ENCODE results near the gene OGA.
"Not testable (repeated sequence)": the region's sequence is repeated elsewhere in the genome, so short reads cannot be mapped to it uniquely, and the experiment has no call there.

OGA gene

GRCh38 chr10:101797403-101798059, 20.7 kb downstream of the OGA start:
- no peak for DNase-seq

GRCh38 chr10:101793526-101793925, 24.7 kb downstream of the OGA start:
- DNase-seq, result no peak

GRCh38 chr10:101789686-101790085, 28.6 kb downstream of the OGA start:
- no peak for DNase-seq

GRCh38 chr10:101789231-101789630, 29.0 kb downstream of the OGA start:
- not testable (repeated sequence) for DNase-seq

- no peak for DNase-seq
Observed at GRCh38 chr10:101785801-101786200, 32.4 kb downstream of the OGA start.

GRCh38 chr10:101784558-101784957, 33.7 kb downstream of the OGA start:
- DNase-seq, result no peak

- DNase-seq, result no peak
Observed at GRCh38 chr10:101783736-101784118, 34.5 kb downstream of the OGA start.

GRCh38 chr10:101782811-101783735, 35.2 kb downstream of the OGA start, which contains the start of gene NPM3:
Gene NPM3, minus strand, starts transcription at chr10:101783446. Its CDS starts 56 bp downstream, at chr10:101783390.
- DNase-seq, result peak; percentile 3 to 90

GRCh38 chr10:101781984-101782810, 36.0 kb downstream of the OGA start:
- no peak for DNase-seq

- no peak for DNase-seq
Observed at GRCh38 chr10:101781655-101781983, 36.6 kb downstream of the OGA start.

GRCh38 chr10:101780818-101781654, 37.2 kb downstream of the OGA start:
- peak; percentile 18 to 65 for DNase-seq

- no peak for DNase-seq
Observed at GRCh38 chr10:101780187-101780817, 37.9 kb downstream of the OGA start.

- DNase-seq, result peak; percentile 23 to 81
Observed at GRCh38 chr10:101779544-101780186, 38.6 kb downstream of the OGA start.

GRCh38 chr10:101778781-101779543, 39.3 kb downstream of the OGA start:
- DNase-seq, result peak; percentile 34 to 75

- no peak for DNase-seq
Observed at GRCh38 chr10:101778151-101778780, 40.0 kb downstream of the OGA start.

- DNase-seq, result no peak
Observed at GRCh38 chr10:101777619-101778145, 40.6 kb downstream of the OGA start.

- peak in 1 of 2 experiments; percentile 13 for DNase-seq
Observed at GRCh38 chr10:101776161-101776817, 42.0 kb downstream of the OGA start.

GRCh38 chr10:101775273-101776160, 42.7 kb downstream of the OGA start, which contains the start of gene FGF8:
Gene FGF8, minus strand, starts transcription at chr10:101776114. Its CDS starts 214 bp downstream, at chr10:101775900.
- peak in 1 of 2 experiments; percentile 11 for DNase-seq

Data from NCI-H526 (cell line).